Stimulated activated memory B cell treated with anti-CD40 and anti-IgM and Interleukin-4, amounts not matched to agents 10 μg/mL and 1 μg/mL and 100 μg/mL, for 72 hours (primary cell): ENCODE measurements around the gene RBM10.

Experiments
- ATAC-seq: fragments of 150-1000 bp; cut with Tn5 transposase; 2 replicates; pipeline ENCODE4 v1.10.0; 2021
- H3K27ac Mint-ChIP-seq: one replicate; pipeline ENCODE4 v1.8.0; 2022; ENCODE audit warnings: mild to moderate bottlenecking, mixed read lengths
- H3K27me3 Mint-ChIP-seq: one replicate; pipeline ENCODE4 v1.8.0; 2022; ENCODE audit warnings: mixed read lengths
- H3K36me3 Mint-ChIP-seq: one replicate; pipeline ENCODE4 v1.8.0; 2022; ENCODE audit warnings: mixed read lengths
- H3K4me1 Mint-ChIP-seq: one replicate; pipeline ENCODE4 v1.8.0; 2022; ENCODE audit warnings: mixed read lengths
- H3K4me3 Mint-ChIP-seq: one replicate; pipeline ENCODE4 v1.8.0; 2022; ENCODE audit warnings: mild to moderate bottlenecking, moderate library complexity, mixed read lengths
- H3K9me3 Mint-ChIP-seq: one replicate; pipeline ENCODE4 v1.8.0; 2022; ENCODE audit warnings: mixed read lengths

RBM10 gene

DNA sequence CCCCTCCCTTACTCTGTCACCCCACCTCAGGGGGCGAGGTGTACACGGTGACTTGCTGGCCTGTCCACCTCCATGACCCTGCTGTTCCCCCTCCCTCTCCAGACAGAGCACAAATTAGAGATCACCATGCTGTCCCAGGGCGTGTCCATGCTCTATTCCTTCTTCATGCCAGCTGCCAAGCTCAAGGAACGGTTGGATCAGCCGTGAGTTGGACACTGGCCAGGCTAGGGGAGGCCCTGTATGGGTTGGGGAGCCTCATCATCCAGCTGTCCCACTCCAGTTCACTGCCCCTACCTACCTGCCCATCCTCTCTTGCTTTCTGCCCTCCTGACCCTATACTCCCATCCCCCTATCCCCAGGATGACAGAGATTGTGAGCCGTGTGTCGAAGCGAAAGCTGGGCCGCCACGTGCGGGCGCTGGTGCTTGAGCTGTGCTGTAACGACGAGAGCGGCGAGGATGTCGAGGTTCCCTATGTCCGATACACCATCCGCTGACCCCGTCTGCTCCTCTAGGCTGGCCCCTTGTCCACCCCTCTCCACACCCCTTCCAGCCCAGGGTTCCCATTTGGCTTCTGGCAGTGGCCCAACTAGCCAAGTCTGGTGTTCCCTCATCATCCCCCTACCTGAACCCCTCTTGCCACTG, 69.5 kb downstream of the RBM10 start:
- Mint-ChIP-seq H3K36me3 (peaks cover 45% of the 10 kb centered on the region), H3K27ac (no peak overlapping the region), H3K4me3 (no peak overlapping the region), H3K27me3 (no peaks in the 10 kb centered on the region), H3K4me1 (peaks cover 26% of the 10 kb centered on the region), H3K9me3 (no peaks in the 10 kb centered on the region)
- ATAC-seq: no peak

- no peak for ATAC-seq
- H3K4me1 Mint-ChIP-seq: peaks cover 34% of the 10 kb centered on the region
- H3K9me3 Mint-ChIP-seq: no peaks in the 10 kb centered on the region
- H3K27me3 Mint-ChIP-seq: no peaks in the 10 kb centered on the region
- H3K36me3 Mint-ChIP-seq: peaks cover 45% of the 10 kb centered on the region
- no peak overlapping the region for H3K4me3 Mint-ChIP-seq
- no peak overlapping the region for H3K27ac Mint-ChIP-seq
Measured at GRCh38 chrX:47215291-47215900, 70.4 kb downstream of the RBM10 start.

GRCh38 chrX:47216393-47216925, 71.4 kb downstream of the RBM10 start:
- peak overlapping the region; percentile 98 for H3K4me3 Mint-ChIP-seq
- H3K9me3 Mint-ChIP-seq: no peaks in the 10 kb centered on the region

GRCh38 chrX:47217121-47217851, 72.3 kb downstream of the RBM10 start:
- Mint-ChIP-seq H3K27ac (peak overlapping the region; percentile 99), H3K36me3 (peaks cover 36% of the 10 kb centered on the region), H3K4me1 (peaks cover 50% of the 10 kb centered on the region), H3K4me3 (peak overlapping the region; percentile 98), H3K9me3 (no peaks in the 10 kb centered on the region), H3K27me3 (no peaks in the 10 kb centered on the region)
- no peak for ATAC-seq

More at GRCh38 chrX:47216393-47216925, 71.4 kb downstream of the RBM10 start:
- peaks cover 40% of the 10 kb centered on the region for H3K36me3 Mint-ChIP-seq
- no peaks in the 10 kb centered on the region for H3K27me3 Mint-ChIP-seq
- ATAC-seq: no peak
- peaks cover 43% of the 10 kb centered on the region for H3K4me1 Mint-ChIP-seq
- H3K27ac Mint-ChIP-seq: peak overlapping the region; percentile 99

DNA sequence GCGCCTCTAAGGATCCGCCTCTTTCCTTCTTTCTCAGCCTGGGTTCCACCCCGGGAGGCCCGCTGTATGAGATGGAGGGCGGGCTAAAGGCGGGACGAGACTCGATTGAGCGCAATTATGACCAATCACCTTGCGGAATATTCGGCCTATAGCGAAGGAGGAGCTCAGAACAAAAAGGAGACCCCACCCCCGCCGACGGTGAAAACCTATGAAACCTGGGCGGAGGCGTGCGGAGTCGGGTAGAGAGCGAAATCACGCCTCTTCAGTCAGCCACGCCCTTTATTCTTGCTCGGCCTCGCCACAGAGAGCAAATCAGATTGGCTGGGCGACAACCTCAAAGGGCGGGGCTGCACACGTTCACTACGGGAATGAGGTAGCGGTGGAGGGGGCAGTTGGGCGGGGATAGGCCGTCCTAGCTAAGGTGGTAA, 72.8 kb downstream of the RBM10 start:
- no peaks in the 10 kb centered on the region for H3K27me3 Mint-ChIP-seq
- no peaks in the 10 kb centered on the region for H3K9me3 Mint-ChIP-seq
- peak overlapping the region; percentile 99 for H3K27ac Mint-ChIP-seq
- peak overlapping the region; percentile 98 for H3K4me3 Mint-ChIP-seq
- H3K36me3 Mint-ChIP-seq: peaks cover 37% of the 10 kb centered on the region
- peaks cover 50% of the 10 kb centered on the region for H3K4me1 Mint-ChIP-seq
- ATAC-seq: peak; percentile 94

- H3K4me1 Mint-ChIP-seq: peaks cover 50% of the 10 kb centered on the region
- H3K9me3 Mint-ChIP-seq: no peaks in the 10 kb centered on the region
- peak within 1 kb of the TSS; percentile 99 for H3K27ac Mint-ChIP-seq
- peaks cover 38% of the 10 kb centered on the region for H3K36me3 Mint-ChIP-seq
- H3K4me3 Mint-ChIP-seq: peak within 1 kb of the TSS; percentile 98
- peak; percentile 75 for ATAC-seq
- H3K27me3 Mint-ChIP-seq: no peaks in the 10 kb centered on the region
Measured at GRCh38 chrX:47218280-47218919, 73.4 kb downstream of the RBM10 start, which contains the start of gene CDK16. CDK16 (plus strand) TSS chrX:47218681; CDS start chrX:47223558, 4,877 bp downstream.

DNA sequence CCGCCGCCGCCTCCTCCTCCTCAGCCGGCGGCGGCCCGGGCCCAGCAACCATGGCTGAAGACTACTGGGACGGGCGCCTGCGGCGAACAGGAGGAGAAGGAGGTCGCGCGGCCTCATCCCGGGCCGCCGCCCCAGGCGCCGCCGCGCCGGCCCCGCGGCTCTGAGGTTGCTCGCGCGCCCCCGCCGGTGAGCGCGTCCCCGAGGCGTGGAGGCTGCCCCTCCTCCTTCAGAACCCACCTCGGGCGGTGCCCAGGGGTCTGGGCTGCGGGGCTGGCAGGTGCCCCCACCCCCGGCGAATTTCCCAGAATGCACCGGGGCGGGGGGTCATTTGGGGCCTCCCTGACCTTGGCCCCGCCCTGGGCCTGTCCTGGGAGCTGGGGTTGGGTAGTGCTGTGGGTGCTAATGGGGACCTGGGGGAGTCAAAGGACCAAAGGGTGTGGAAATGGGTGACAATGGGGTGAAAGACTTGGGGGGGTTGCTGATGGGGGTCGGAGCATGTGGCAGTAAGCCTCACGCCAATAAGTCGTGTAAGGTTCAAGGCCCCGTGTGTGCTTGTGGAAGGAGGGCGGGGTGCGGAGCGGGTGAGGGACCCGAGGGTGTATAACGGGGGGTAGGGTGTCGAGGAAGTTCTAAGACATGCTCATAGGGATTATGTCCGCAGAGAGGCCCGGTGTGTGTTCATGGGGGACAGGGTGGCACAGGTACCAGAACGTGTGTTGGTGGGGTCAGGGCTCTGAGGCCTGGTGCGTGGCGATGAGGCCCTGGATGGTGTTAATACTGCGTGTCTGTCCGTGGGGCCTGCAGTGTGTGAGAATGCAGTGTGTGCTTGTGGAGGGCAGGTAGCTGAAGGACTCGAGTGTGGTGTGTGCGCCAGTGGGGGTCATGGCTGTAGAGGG, 74.1 kb downstream of the RBM10 start:
- ATAC-seq: peak; percentile 2
- no peaks in the 10 kb centered on the region for H3K27me3 Mint-ChIP-seq
- peak overlapping the region; percentile 98 for H3K4me3 Mint-ChIP-seq
- peaks cover 38% of the 10 kb centered on the region for H3K36me3 Mint-ChIP-seq
- H3K4me1 Mint-ChIP-seq: peaks cover 50% of the 10 kb centered on the region
- H3K27ac Mint-ChIP-seq: peak overlapping the region; percentile 99
- no peaks in the 10 kb centered on the region for H3K9me3 Mint-ChIP-seq

- ATAC-seq: no peak
- Mint-ChIP-seq H3K9me3 (no peaks in the 10 kb centered on the region), H3K27me3 (no peaks in the 10 kb centered on the region), H3K27ac (no peak overlapping the region), H3K36me3 (peaks cover 31% of the 10 kb centered on the region), H3K4me1 (peaks cover 41% of the 10 kb centered on the region), H3K4me3 (no peak overlapping the region)
Measured at GRCh38 chrX:47221756-47222155, 76.7 kb downstream of the RBM10 start.

GRCh38 chrX:47222751-47223350, 77.8 kb downstream of the RBM10 start:
- ATAC-seq: no peak
- Mint-ChIP-seq H3K27ac (no peak overlapping the region), H3K4me3 (no peak overlapping the region), H3K27me3 (no peaks in the 10 kb centered on the region), H3K36me3 (peaks cover 32% of the 10 kb centered on the region), H3K4me1 (peaks cover 32% of the 10 kb centered on the region), H3K9me3 (no peaks in the 10 kb centered on the region)

DNA sequence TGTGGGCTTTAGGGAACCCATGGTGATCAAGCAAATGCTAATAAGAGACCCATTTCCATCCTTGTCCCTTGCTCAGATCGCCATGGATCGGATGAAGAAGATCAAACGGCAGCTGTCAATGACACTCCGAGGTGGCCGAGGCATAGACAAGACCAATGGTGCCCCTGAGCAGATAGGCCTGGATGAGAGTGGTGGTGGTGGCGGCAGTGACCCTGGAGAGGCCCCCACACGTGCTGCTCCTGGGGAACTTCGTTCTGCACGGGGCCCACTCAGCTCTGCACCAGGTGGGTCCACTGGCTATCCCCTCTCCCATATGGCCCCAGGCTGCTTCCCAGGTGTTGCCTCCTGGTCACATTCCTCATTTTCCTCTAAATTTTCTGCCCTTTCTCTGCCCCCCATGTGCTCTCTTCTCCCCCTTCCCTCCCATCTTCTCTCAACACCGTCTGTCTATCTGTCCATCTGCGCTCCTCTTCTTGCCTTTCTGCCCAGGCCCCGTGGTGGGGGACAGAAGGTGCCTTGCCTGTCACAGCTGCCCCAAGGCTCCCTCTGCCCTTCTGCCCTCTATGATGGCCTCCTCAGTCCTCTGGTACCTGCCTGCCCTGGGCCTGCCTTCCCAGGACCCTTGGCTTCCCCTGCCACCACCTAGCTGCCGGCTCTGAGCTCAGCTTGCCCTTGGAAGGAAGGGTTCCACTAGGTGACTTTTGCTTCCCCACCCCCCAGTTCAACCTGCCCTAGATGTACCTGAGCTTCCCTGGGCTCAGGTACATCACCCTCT, 78.6 kb downstream of the RBM10 start:
- Mint-ChIP-seq H3K27me3 (no peaks in the 10 kb centered on the region), H3K9me3 (no peaks in the 10 kb centered on the region), H3K4me1 (peaks cover 32% of the 10 kb centered on the region), H3K27ac (no peak overlapping the region), H3K4me3 (no peak overlapping the region), H3K36me3 (peaks cover 39% of the 10 kb centered on the region)
- ATAC-seq: no peak

GRCh38 chrX:47224266-47224895, 79.4 kb downstream of the RBM10 start:
- Mint-ChIP-seq H3K36me3 (peaks cover 46% of the 10 kb centered on the region), H3K27ac (no peak overlapping the region), H3K4me1 (peaks cover 26% of the 10 kb centered on the region), H3K27me3 (no peaks in the 10 kb centered on the region), H3K4me3 (no peak overlapping the region), H3K9me3 (no peaks in the 10 kb centered on the region)
- no peak for ATAC-seq

DNA sequence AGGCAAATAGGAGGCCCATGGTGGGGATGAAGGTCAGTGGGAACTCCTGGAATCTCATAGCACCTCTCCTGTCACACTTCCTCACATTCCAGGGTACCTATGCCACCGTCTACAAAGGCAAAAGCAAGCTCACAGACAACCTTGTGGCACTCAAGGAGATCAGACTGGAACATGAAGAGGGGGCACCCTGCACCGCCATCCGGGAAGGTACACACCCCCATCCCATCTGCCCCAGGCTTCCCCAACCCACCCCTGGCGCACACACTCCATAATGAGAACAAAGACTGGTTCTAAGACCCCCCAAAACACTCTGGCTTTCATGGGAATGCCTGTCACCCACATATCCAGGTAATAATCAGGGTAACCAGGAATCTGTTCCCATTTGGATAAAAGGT, 79.9 kb downstream of the RBM10 start:
- Mint-ChIP-seq H3K9me3 (no peaks in the 10 kb centered on the region), H3K4me3 (no peak overlapping the region), H3K27ac (no peak overlapping the region), H3K4me1 (peaks cover 21% of the 10 kb centered on the region), H3K27me3 (no peaks in the 10 kb centered on the region), H3K36me3 (peaks cover 51% of the 10 kb centered on the region)
- ATAC-seq: no peak

DNA sequence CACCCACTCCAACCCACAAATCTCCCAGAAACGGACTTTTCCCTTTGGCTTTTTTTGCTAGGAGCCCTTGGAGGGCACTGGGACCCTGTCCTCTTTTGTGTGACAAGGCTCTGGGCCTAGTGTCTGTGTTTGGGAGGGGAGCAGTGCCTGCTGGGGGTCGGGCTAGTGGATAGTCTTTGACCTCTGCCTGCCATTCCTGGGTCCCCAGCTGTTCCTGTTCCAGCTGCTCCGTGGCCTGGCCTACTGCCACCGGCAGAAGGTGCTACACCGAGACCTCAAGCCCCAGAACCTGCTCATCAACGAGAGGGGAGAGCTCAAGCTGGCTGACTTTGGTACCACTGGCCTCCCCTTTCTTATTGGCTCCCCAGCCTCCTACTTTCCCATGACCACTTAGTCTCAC, 81.0 kb downstream of the RBM10 start:
- H3K4me3 Mint-ChIP-seq: no peak overlapping the region
- H3K27ac Mint-ChIP-seq: no peak overlapping the region
- H3K9me3 Mint-ChIP-seq: no peaks in the 10 kb centered on the region
- ATAC-seq: no peak
- peaks cover 10% of the 10 kb centered on the region for H3K4me1 Mint-ChIP-seq
- peaks cover 55% of the 10 kb centered on the region for H3K36me3 Mint-ChIP-seq
- H3K27me3 Mint-ChIP-seq: no peaks in the 10 kb centered on the region
